A673 (cell line): ENCODE data around the gene HS3ST5. TPM values are rescaled to one million over a fixed set of nuclear protein-coding genes. Genes with fewer than 3 reads are reported as not detected.
A peak's percentile ranks its signal among the peaks of the same experiment; 100 is the strongest.

ENCODE experiments used
- BruUV-seq: library from RNA; stranded (reverse); fragments of 400-500 nt; replicated peaks from 2 replicates; lab custom pipeline; 2021; lab: Mats Ljungman, UMichigan
- CTCF ChIA-PET: fragments of 300-600 bp; sonication (Branson Sonifier 250); formaldehyde crosslinking; loops from one replicate; lab custom pipeline; 2022; ENCODE audit warnings: antibody characterized with exemption; lab: Charles Lee
- POLR2A ChIA-PET: fragments of 300-600 bp; sonication (Branson Sonifier 250); formaldehyde crosslinking; loops from one replicate; lab custom pipeline; 2022; ENCODE audit warnings: antibody characterized with exemption; ENCODE audit not compliant: low non-redundant PET; lab: Charles Lee
- DNase-seq: peaks from one replicate; pipeline ENCODE4 v3.0.0-alpha.2; 2015; ENCODE audit warnings: low spot score
- H3K27ac ChIP-seq: fragments of 200-600 bp; sonication (generic); 2 replicates; pipeline ENCODE4 v1.5.1; 2016; ENCODE audit warnings: mixed run types, low read depth, mild to moderate bottlenecking, mixed read lengths, antibody characterized with exemption, low read length; ENCODE audit not compliant: poor library complexity, severe bottlenecking
- H3K27me3 ChIP-seq: fragments of 200-600 bp; sonication (generic); replicated peaks from 2 replicates; pipeline ENCODE4 v1.6.1; 2017; ENCODE audit warnings: mixed run types, low read depth, mild to moderate bottlenecking, mixed read lengths, antibody characterized with exemption, low read length; ENCODE audit not compliant: insufficient read depth, poor library complexity
- H3K36me3 ChIP-seq: fragments of 200-600 bp; sonication (generic); 2 replicates; pipeline ENCODE4 v1.6.1; 2016; ENCODE audit warnings: mixed run types, mild to moderate bottlenecking, mixed read lengths, antibody characterized with exemption, low read length; ENCODE audit not compliant: insufficient read depth, poor library complexity, severe bottlenecking
- H3K4me1 ChIP-seq: fragments of 200-600 bp; sonication (generic); 2 replicates; pipeline ENCODE4 v1.6.1; 2017; ENCODE audit warnings: mixed run types, mild to moderate bottlenecking, mixed read lengths, antibody characterized with exemption, low read length; ENCODE audit not compliant: insufficient read depth, poor library complexity, severe bottlenecking
- H3K4me3 ChIP-seq: fragments of 200-600 bp; sonication (generic); 2 replicates; pipeline ENCODE4 v1.5.1; 2016; ENCODE audit warnings: low read depth, mixed run types, mild to moderate bottlenecking, mixed read lengths, low read length; ENCODE audit not compliant: poor library complexity, severe bottlenecking
- H3K9me3 ChIP-seq: fragments of 200-600 bp; sonication (generic); 2 replicates; pipeline ENCODE4 v1.6.1; 2016; ENCODE audit warnings: mixed run types, low read depth, mild to moderate bottlenecking, mixed read lengths, antibody characterized with exemption, low read length; ENCODE audit not compliant: poor library complexity, severe bottlenecking
- EZH2 ChIP-seq: fragments of 200-600 bp; sonication (generic); IDR thresholded peaks from 2 replicates; pipeline ENCODE4 v1.6.1; 2017; ENCODE audit warnings: borderline replicate concordance, low read depth, mild to moderate bottlenecking, mixed read lengths, antibody characterized with exemption, low read length; ENCODE audit not compliant: poor library complexity, severe bottlenecking
- intact Hi-C: fragments of 100-400 bp; cut with micrococcal nuclease; formaldehyde crosslinking; loops from one replicate; pipeline ENCODE4 v1.10.0; 2022; ENCODE audit not compliant: unreplicated experiment
- total RNA-seq: library from RNA; stranded (reverse); gene quantifications from 2 replicates; pipeline ENCODE4 v1.2.3, GENCODE V29; 2021
- TF ChIP-seq, protein P1 (sequence below): fragments of 300-800, 200-600 bp; sonication (generic); conservative IDR thresholded peaks from 2 replicates; pipeline ENCODE4 v1.5.1; 2017; ENCODE audit warnings: low read depth, mild to moderate bottlenecking, antibody characterized with exemption, low read length, moderate library complexity, mixed read lengths

The HS3ST5 gene
- total RNA-seq, 1 experiment from 2014 or later, result not detected

GRCh38 chr6:114101255-114101654, 241.6 kb downstream of the HS3ST5 start:
- TF ChIP-seq, protein P1, sequence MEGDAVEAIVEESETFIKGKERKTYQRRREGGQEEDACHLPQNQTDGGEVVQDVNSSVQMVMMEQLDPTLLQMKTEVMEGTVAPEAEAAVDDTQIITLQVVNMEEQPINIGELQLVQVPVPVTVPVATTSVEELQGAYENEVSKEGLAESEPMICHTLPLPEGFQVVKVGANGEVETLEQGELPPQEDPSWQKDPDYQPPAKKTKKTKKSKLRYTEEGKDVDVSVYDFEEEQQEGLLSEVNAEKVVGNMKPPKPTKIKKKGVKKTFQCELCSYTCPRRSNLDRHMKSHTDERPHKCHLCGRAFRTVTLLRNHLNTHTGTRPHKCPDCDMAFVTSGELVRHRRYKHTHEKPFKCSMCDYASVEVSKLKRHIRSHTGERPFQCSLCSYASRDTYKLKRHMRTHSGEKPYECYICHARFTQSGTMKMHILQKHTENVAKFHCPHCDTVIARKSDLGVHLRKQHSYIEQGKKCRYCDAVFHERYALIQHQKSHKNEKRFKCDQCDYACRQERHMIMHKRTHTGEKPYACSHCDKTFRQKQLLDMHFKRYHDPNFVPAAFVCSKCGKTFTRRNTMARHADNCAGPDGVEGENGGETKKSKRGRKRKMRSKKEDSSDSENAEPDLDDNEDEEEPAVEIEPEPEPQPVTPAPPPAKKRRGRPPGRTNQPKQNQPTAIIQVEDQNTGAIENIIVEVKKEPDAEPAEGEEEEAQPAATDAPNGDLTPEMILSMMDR, result no peak
- TF ChIP-seq EZH2, result no peak
- intact Hi-C loops, result no loop called here
- no TSS peak for BruUV-seq
- Histone ChIP-seq H3K4me1 (no peaks in the 10 kb centered on the region), H3K36me3 (no peaks in the 10 kb centered on the region), H3K27me3 (peaks cover 8% of the 10 kb centered on the region), H3K4me3 (no peak overlapping the region), H3K27ac (no peak overlapping the region), H3K9me3 (no peaks in the 10 kb centered on the region)
- CTCF ChIA-PET, result no interaction called here
- no peak for DNase-seq
- POLR2A ChIA-PET, result no interaction called here

- H3K27ac ChIP-seq, result no peak overlapping the region
- H3K36me3 ChIP-seq, result no peaks in the 10 kb centered on the region
- no peaks in the 10 kb centered on the region for H3K27me3 ChIP-seq
- H3K4me3 ChIP-seq, result no peak overlapping the region
- TF ChIP-seq, protein P1, result no peak
- TF ChIP-seq EZH2, result no peak
- H3K9me3 ChIP-seq, result no peaks in the 10 kb centered on the region
- ChIA-PET POLR2A (no interaction called here), CTCF (no interaction called here)
- no peaks in the 10 kb centered on the region for H3K4me1 ChIP-seq
- intact Hi-C loops, result no loop called here
- no TSS peak for BruUV-seq
- no peak for DNase-seq
Measured at GRCh38 chr6:114100215-114100994, 242.4 kb downstream of the HS3ST5 start.

- POLR2A ChIA-PET, result no interaction called here
- Histone ChIP-seq H3K9me3 (no peaks in the 10 kb centered on the region), H3K4me1 (no peaks in the 10 kb centered on the region), H3K36me3 (no peaks in the 10 kb centered on the region), H3K27me3 (peaks cover 3% of the 10 kb centered on the region), H3K4me3 (no peak overlapping the region), H3K27ac (no peak overlapping the region)
- BruUV-seq, result no TSS peak
- CTCF ChIA-PET, result no interaction called here
- peak; percentile 61 for DNase-seq
- TF ChIP-seq, protein P1, result peak; percentile 80
- no peak for TF ChIP-seq EZH2
- intact Hi-C loops, result no loop called here
Measured at GRCh38 chr6:114096561-114097172, 246.2 kb downstream of the HS3ST5 start.
